Tibial nerve (tissue), 4 donors: ENCODE results near the gene ACADS. TPM values are rescaled to one million over a fixed set of nuclear protein-coding genes. Genes with fewer than 3 reads are reported as not detected.

Source experiments
- DNase-seq, 2 donors: peaks; one replicate each; pipeline ENCODE4 v3.0.0-alpha.2; 2019; ENCODE audit warnings: low spot score in 2 of 2
- H3K27ac ChIP-seq, 4 donors: fragments of 200-600 bp; sonication (generic) in 3 of 4; one replicate each; pipeline ENCODE4 v1.5.1; 2017 to 2019; ENCODE audit warnings: mild to moderate bottlenecking in 1 of 4
- H3K27me3 ChIP-seq, 2 donors: fragments of 200-600 bp; sonication (generic) in 1 of 2; one replicate each; pipeline versions ENCODE4 v1.5.1 to v1.6.0; 2017 to 2019
- H3K36me3 ChIP-seq, 3 donors: fragments of 200-600 bp; sonication (generic); one replicate each; pipeline ENCODE4 v1.5.1; 2018 to 2019
- H3K4me1 ChIP-seq, 4 donors: fragments of 200-600 bp; sonication (generic) in 3 of 4; one replicate each; pipeline ENCODE4 v1.5.1; 2017 to 2019
- H3K4me3 ChIP-seq, 4 donors: fragments of 200-600 bp; sonication (generic) in 3 of 4; one replicate each; pipeline ENCODE4 v1.5.1; 2017 to 2019; ENCODE audit warnings: mild to moderate bottlenecking in 1 of 4, moderate library complexity in 1 of 4
- H3K9me3 ChIP-seq, 4 donors: fragments of 200-600 bp; sonication (generic) in 3 of 4; one replicate each; pipeline ENCODE4 v1.5.1; 2017 to 2019
- CTCF ChIP-seq, 5 experiments: fragments of 200-600 bp in 3 of 5; fragments of 450-650 bp in 2 of 5; sonication (generic) in 3 of 5; IDR thresholded peaks; one replicate each; pipeline ENCODE4 v1.5.1; 2016 to 2019; ENCODE audit warnings: antibody characterized with exemption in 5 of 5, mild to moderate bottlenecking in 3 of 5, moderate library complexity in 2 of 5
- EP300 ChIP-seq, 2 donors: sonication (generic); formaldehyde crosslinking; IDR thresholded peaks; one replicate each; pipeline ENCODE4 v1.6.1; 2017; ENCODE audit warnings: antibody characterized with exemption in 2 of 2, mild to moderate bottlenecking in 1 of 2
- POLR2A ChIP-seq, 2 donors: fragments of 450-650 bp; IDR thresholded peaks; one replicate each; pipeline ENCODE4 v1.6.1; 2017; ENCODE audit warnings: antibody characterized with exemption in 2 of 2, mild to moderate bottlenecking in 2 of 2, moderate library complexity in 2 of 2
- WGBS, 2 donors: methylation state at CpG; one replicate each; pipeline ENCODE4 v1.1.5; 2018; 5-methylcytosine and 5-hydroxymethylcytosine counted together
- total RNA-seq, 4 donors: library from RNA; depleted of rRNA; stranded (reverse); fragments of >200 nt; gene quantifications; one replicate each; pipeline ENCODE4 v1.1.0, GENCODE V29; 2016

ACADS gene
- total RNA-seq, 4 donors from 2014 or later: 24.7 to 53.4 (median 34.3) TPM

DNA sequence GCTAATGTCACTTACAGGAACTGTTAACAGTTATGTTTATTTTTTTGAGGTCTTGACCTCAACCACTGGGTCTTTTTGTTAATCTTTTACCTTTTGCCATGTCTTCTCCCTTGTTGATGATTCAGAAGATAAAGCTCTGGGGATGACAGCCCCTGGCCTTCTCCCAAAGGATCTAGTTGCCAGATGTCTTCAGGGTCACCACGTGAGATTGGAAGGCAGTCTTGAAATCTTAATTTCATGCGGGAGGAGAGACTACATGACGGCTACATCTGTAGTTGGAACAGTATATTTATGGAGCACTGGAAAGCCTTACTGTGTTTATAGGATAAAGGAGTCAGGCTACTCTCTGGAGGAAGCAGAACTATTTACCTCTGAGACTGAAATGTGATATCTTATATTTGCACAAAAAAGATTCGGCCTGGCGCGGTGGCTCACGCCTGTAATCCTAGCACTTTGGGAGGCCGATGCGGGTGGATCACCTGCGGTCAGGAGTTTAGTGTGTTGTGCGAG lies 33.0 kb upstream of the ACADS start:
- no peak overlapping the region for H3K27ac ChIP-seq
- WGBS, 2 donors: 78 to 79% methylated on average over 11 of the region's 11 CpGs
- TF ChIP-seq EP300 (IDR thresholded peaks at IDR 0.05): no peak
- no peak for TF ChIP-seq CTCF (IDR thresholded peaks at IDR 0.05)
- no peak for TF ChIP-seq POLR2A (IDR thresholded peaks at IDR 0.05)
- H3K36me3 ChIP-seq: peaks cover 0 to 44% (median 4%) of the 10 kb centered on the region in 3 donors
- no peaks in the 10 kb centered on the region for H3K27me3 ChIP-seq
- peaks cover 0 to 45% (median 32%) of the 10 kb centered on the region in 4 donors for H3K4me1 ChIP-seq
- H3K4me3 ChIP-seq: no peak overlapping the region
- no peak for DNase-seq
- H3K9me3 ChIP-seq: no peaks in the 10 kb centered on the region

- H3K27me3 ChIP-seq: no peaks in the 10 kb centered on the region
- H3K4me3 ChIP-seq: no peak overlapping the region
- peaks cover 0 to 57% (median 4%) of the 10 kb centered on the region in 3 donors for H3K36me3 ChIP-seq
- H3K27ac ChIP-seq: no peak overlapping the region
- no peaks in the 10 kb centered on the region for H3K9me3 ChIP-seq
- H3K4me1 ChIP-seq: peaks cover 0 to 33% (median 21%) of the 10 kb centered on the region in 4 donors
- TF ChIP-seq EP300 (IDR thresholded peaks at IDR 0.05): no peak
- no peak for TF ChIP-seq POLR2A (IDR thresholded peaks at IDR 0.05)
- TF ChIP-seq CTCF (IDR thresholded peaks at IDR 0.05): no peak
- WGBS, 2 donors: 57 to 61% methylated on average over 4 of the region's 4 CpGs
- no peak for DNase-seq
These were observed 31.8 kb upstream of the ACADS start for GRCh38 chr12:120693848-120694247.

GRCh38 chr12:120696626-120697025 lies 29.0 kb upstream of the ACADS start:
- Histone ChIP-seq H3K36me3 (peaks cover 0 to 85% (median 4%) of the 10 kb centered on the region in 3 donors), H3K27me3 (no peaks in the 10 kb centered on the region), H3K27ac (no peak overlapping the region), H3K9me3 (no peaks in the 10 kb centered on the region), H3K4me3 (no peak overlapping the region), H3K4me1 (peaks cover 0 to 10% (median 4%) of the 10 kb centered on the region in 4 donors)
- TF ChIP-seq EP300 (IDR thresholded peaks at IDR 0.05): no peak
- TF ChIP-seq CTCF (IDR thresholded peaks at IDR 0.05): no peak
- no peak for TF ChIP-seq POLR2A (IDR thresholded peaks at IDR 0.05)
- no peak for DNase-seq
- WGBS, 2 donors: 82 to 83% methylated on average over 6 of the region's 6 CpGs

DNA sequence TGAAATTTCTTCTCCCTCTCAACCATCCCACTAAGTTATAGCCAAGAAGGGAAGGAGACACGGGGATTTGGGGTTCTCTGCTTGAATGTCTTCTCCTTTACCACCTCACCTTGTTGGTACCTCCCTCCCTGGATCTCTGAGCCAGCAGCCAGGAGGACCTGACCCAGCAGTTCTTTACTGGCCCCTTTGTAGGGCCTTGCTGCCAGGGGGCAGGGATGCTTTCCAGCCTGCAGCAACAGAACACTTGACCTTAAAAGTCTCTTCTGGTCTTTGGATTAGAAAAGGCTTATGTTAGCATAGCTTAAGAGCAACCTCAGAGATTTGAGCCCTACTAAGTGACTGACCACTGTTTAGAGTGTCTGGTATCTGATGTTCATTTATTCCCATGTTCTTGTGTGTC lies 28.3 kb upstream of the ACADS start:
- Histone ChIP-seq H3K4me3 (no peak overlapping the region), H3K4me1 (peaks cover 0 to 6% (median 2%) of the 10 kb centered on the region in 4 donors), H3K36me3 (peaks cover 0 to 92% (median 4%) of the 10 kb centered on the region in 3 donors), H3K9me3 (no peaks in the 10 kb centered on the region), H3K27me3 (no peaks in the 10 kb centered on the region), H3K27ac (no peak overlapping the region)
- WGBS, 2 donors: 79 to 100% methylated on average over 1 of the region's 1 CpG
- no peak for DNase-seq
- TF ChIP-seq POLR2A (IDR thresholded peaks at IDR 0.05): no peak
- TF ChIP-seq CTCF (IDR thresholded peaks at IDR 0.05): no peak
- TF ChIP-seq EP300 (IDR thresholded peaks at IDR 0.05): no peak

GRCh38 chr12:120698665-120699064 lies 27.0 kb upstream of the ACADS start:
- Histone ChIP-seq H3K36me3 (peaks cover 0 to 100% (median 4%) of the 10 kb centered on the region in 3 donors), H3K4me3 (no peak overlapping the region), H3K27ac (no peak overlapping the region), H3K9me3 (no peaks in the 10 kb centered on the region), H3K4me1 (no peaks in the 10 kb centered on the region), H3K27me3 (no peaks in the 10 kb centered on the region)
- no peak for TF ChIP-seq EP300 (IDR thresholded peaks at IDR 0.05)
- no peak for TF ChIP-seq POLR2A (IDR thresholded peaks at IDR 0.05)
- no peak for TF ChIP-seq CTCF (IDR thresholded peaks at IDR 0.05)
- DNase-seq: no peak
- 87 to 91% methylated on average over 3 of the region's 3 CpGs for WGBS, 2 donors
